ENCODE data around the gene SETD1A.
A peak's percentile ranks its signal among the peaks of the same experiment; 100 is the strongest.

Gene SETD1A

DNA sequence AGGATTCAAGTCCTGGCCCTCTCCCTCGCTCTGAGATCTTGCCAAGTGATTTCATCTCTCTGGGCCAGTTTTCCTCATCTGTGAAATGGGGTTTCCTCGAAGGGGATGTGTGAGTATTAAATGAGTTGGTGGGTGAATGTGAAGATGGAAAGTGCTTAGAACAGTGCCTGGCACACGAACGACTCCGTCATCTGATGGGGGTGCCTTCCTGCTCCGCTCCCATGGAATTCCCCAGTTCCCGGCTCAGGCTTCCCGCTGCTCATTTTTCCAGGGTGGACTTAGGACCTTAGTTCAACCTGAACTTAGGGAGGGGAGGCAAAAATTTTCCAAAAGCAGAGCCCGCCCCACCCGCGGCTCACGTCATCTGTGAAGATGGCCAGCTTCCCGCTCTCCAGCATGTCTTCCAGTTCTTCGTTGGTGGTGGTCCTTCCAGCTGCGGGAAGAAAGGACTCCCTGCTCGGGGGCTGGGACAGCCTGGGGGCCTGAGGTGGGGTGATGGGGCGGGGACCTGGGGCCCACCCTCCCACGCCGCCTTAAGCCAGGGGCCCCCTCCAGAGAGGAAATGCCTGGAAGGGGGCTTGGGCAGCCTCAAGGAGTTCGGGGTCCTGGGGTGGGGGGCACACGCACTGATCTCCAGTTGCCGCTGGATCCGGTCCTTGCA, 38.9 kb downstream of the SETD1A start:
- H3K4me1 ChIP-seq (ENCODE audit: insufficient read depth, poor library complexity, severe bottlenecking), result peaks cover 14% of the 10 kb centered on the region
- H3K36me3 ChIP-seq (ENCODE audit: low read depth), result no peaks in the 10 kb centered on the region
- no peaks in the 10 kb centered on the region for H3K9me3 ChIP-seq (ENCODE audit: severe bottlenecking)
- no peaks in the 10 kb centered on the region for H3K27me3 ChIP-seq (ENCODE audit: insufficient read depth, poor library complexity, severe bottlenecking)
- peak overlapping the region; percentile 43 for H3K4me3 ChIP-seq (ENCODE audit: severe bottlenecking)
- DNase-seq (ENCODE audit: low spot score), result no peak
- TF ChIP-seq, protein P1, sequence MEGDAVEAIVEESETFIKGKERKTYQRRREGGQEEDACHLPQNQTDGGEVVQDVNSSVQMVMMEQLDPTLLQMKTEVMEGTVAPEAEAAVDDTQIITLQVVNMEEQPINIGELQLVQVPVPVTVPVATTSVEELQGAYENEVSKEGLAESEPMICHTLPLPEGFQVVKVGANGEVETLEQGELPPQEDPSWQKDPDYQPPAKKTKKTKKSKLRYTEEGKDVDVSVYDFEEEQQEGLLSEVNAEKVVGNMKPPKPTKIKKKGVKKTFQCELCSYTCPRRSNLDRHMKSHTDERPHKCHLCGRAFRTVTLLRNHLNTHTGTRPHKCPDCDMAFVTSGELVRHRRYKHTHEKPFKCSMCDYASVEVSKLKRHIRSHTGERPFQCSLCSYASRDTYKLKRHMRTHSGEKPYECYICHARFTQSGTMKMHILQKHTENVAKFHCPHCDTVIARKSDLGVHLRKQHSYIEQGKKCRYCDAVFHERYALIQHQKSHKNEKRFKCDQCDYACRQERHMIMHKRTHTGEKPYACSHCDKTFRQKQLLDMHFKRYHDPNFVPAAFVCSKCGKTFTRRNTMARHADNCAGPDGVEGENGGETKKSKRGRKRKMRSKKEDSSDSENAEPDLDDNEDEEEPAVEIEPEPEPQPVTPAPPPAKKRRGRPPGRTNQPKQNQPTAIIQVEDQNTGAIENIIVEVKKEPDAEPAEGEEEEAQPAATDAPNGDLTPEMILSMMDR (IDR thresholded peaks at IDR 0.05; ENCODE audit: poor library complexity, severe bottlenecking), result no peak
- no peak for ATAC-seq (ENCODE audit: low read depth)
- peak overlapping the region; percentile 94 for H3K27ac ChIP-seq (ENCODE audit: poor library complexity, severe bottlenecking)

DNA sequence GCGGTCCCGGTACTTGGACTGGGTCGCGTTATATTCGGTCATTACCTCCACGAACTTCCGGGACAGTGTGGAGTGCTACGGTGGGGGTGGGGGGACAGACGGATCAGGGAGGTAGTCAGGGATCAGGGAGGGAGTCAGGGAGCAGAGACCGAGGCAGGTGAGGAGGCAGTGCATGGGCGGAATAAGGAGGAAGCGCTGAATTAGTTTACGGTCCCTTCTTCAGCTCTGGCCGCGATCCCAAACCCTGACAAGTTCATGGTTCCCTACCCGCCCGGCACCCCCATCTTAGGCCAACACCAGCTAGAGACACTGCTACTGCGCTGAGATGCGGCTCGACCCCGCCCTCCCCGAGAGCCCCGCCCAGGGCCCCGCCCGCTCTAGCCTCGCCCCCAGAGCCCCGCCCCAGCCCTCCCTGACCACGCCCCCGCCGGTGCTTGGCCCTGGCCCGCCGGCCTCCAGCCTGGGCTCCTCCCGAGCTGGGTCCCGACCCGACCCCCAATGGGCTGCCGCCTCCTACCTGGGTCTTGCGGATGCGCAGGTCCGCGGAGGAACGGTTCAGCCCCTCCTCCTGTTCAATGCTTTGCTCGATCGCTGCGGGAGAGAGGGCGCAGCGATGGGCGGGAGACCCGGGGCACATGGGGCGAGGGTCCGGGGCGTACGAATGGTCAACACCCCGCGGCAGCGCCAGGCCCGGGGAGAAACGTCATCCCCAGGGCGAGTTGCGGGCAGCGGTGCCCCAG, 39.6 kb downstream of the SETD1A start:
- TF ChIP-seq, protein P1 (IDR thresholded peaks at IDR 0.05; ENCODE audit: poor library complexity, severe bottlenecking), result no peak
- Histone ChIP-seq H3K27me3 (ENCODE audit: insufficient read depth, poor library complexity, severe bottlenecking) (no peaks in the 10 kb centered on the region), H3K27ac (ENCODE audit: poor library complexity, severe bottlenecking) (peak overlapping the region; percentile 94), H3K4me1 (ENCODE audit: insufficient read depth, poor library complexity, severe bottlenecking) (peaks cover 14% of the 10 kb centered on the region), H3K36me3 (ENCODE audit: low read depth) (no peaks in the 10 kb centered on the region), H3K9me3 (ENCODE audit: severe bottlenecking) (no peaks in the 10 kb centered on the region), H3K4me3 (ENCODE audit: severe bottlenecking) (peak overlapping the region; percentile 43)
- DNase-seq (ENCODE audit: low spot score) (peak; percentile 85), ATAC-seq (ENCODE audit: low read depth) (peak; percentile 85)

DNA sequence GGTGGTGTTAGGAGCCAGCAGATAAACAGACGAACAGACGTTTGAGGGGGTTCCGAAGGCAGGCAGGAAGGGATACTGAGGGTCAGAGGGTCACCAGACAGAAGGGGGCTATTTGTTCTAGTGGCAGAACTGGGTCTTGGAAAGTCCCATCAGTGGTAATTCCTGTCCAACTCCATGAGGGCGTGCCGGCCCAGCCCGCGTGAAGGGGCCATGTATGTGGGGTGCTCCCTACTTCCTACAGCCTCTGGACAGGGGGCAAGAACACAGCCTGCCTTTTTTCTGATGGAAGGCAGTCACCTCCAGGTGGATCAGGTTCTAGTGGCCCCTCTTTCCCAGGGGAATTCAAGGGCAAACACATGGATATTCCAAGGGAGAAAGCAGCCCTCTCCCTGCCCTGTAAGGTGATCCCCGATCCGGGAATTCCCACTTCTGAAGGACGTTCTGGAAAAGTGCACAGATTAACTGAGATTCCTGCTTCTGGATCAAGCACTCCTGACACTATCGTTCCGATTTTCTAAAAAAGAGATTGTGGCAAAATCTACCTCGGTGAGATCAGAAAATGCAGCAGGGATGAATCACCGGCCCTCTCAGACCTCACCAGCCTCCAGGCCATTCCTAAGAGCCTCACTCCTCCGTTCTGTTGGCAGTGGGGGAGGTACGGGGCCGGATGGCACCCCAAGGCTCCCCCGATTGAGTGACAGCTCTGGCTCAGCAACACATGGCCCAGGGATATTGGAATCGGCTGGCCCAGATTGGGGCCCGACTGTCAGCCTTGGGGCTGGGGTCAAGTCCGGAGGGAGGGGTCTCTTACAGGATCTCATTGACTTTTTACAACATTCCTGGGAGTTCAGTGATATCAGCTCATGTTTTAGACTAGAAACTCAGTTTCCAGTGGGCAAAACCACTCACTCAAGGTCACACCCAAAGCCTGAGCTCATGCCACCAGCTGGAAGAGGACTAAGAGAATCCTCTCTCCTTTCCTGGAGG, 40.5 kb downstream of the SETD1A start:
- TF ChIP-seq, protein P1 (IDR thresholded peaks at IDR 0.05; ENCODE audit: poor library complexity, severe bottlenecking), result no peak
- H3K27ac ChIP-seq (ENCODE audit: poor library complexity, severe bottlenecking), result peak overlapping the region; percentile 94
- H3K4me3 ChIP-seq (ENCODE audit: severe bottlenecking), result peak overlapping the region; percentile 43
- H3K36me3 ChIP-seq (ENCODE audit: low read depth), result no peaks in the 10 kb centered on the region
- H3K4me1 ChIP-seq (ENCODE audit: insufficient read depth, poor library complexity, severe bottlenecking), result peaks cover 14% of the 10 kb centered on the region
- no peaks in the 10 kb centered on the region for H3K27me3 ChIP-seq (ENCODE audit: insufficient read depth, poor library complexity, severe bottlenecking)
- ATAC-seq (ENCODE audit: low read depth) (peak; percentile 80), DNase-seq (ENCODE audit: low spot score) (no peak)
- no peaks in the 10 kb centered on the region for H3K9me3 ChIP-seq (ENCODE audit: severe bottlenecking)

GRCh38 chr16:30998852-30999761, 41.6 kb downstream of the SETD1A start:
- TF ChIP-seq, protein P1 (IDR thresholded peaks at IDR 0.05; ENCODE audit: poor library complexity, severe bottlenecking), result no peak
- Histone ChIP-seq H3K4me3 (ENCODE audit: severe bottlenecking) (no peak overlapping the region), H3K27me3 (ENCODE audit: insufficient read depth, poor library complexity, severe bottlenecking) (no peaks in the 10 kb centered on the region), H3K4me1 (ENCODE audit: insufficient read depth, poor library complexity, severe bottlenecking) (peaks cover 14% of the 10 kb centered on the region), H3K36me3 (ENCODE audit: low read depth) (no peaks in the 10 kb centered on the region), H3K9me3 (ENCODE audit: severe bottlenecking) (no peaks in the 10 kb centered on the region), H3K27ac (ENCODE audit: poor library complexity, severe bottlenecking) (peak overlapping the region; percentile 94)
- DNase-seq (ENCODE audit: low spot score), result no peak
- no peak for ATAC-seq (ENCODE audit: low read depth)

Measured in RWPE2 (cell line).